AG10803 (cell line): ENCODE measurements around the gene RBM33.
A peak's percentile ranks its signal among the peaks of the same experiment; 100 is the strongest.

ENCODE experiments used
- DNase-seq: peaks from one replicate; pipeline ENCODE4 v3.0.0; 2010; ENCODE audit warnings: low read depth
- H3K4me3 ChIP-seq: 2 replicates; pipeline ENCODE4 v1.5.1; 2011; ENCODE audit warnings: mild to moderate bottlenecking, low read length, control low read depth
- TF ChIP-seq, protein P1 (sequence below): conservative IDR thresholded peaks from 2 replicates; pipeline ENCODE4 v1.5.1; 2011; ENCODE audit warnings: mild to moderate bottlenecking, low read length, control low read depth, inconsistent platforms

RBM33 gene

DNA sequence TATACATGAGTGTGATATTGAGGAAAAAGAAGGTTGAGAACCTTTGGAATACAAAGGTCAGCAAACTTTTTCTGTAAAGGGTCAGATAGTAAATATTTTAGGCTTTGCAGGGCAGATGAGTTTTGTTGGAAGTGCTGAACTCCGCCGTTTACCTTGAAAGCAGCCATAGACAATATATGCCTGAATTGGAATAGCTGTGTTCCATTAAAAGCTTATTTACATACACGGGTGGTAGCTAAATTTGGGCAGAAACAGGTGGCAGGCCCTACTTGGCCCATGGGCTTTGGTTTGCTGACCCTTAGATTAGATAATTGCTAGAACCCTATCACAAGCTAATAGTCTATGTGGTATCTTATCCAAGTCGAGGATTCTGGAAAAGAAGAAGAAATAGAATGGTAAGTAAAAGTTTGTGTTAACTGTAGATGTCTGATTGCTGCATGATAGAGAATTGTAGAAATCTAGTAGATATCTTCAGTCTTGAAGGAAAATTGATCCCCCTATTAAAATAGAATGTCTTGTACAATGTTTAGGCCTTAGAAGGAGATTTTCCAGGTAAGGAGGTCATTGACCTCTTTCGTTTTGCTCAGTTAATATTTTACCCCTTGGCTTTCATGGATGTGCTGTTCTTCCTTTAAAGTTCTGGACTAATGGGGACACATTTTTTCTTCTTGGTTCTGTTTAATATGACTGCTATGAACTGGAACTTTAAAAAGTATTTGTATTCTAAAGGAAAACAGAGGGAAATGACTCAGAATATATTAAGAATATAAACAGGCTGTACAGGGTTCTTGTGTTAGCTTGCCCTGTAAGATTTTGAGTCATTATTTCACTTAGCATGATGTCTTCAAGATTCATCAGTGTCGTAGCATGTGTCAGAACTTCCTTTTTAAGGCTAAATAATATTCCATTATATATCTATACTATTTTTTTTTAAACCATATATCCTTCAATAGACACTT lies 8.0 kb downstream of the RBM33 start:
- TF ChIP-seq, protein P1, sequence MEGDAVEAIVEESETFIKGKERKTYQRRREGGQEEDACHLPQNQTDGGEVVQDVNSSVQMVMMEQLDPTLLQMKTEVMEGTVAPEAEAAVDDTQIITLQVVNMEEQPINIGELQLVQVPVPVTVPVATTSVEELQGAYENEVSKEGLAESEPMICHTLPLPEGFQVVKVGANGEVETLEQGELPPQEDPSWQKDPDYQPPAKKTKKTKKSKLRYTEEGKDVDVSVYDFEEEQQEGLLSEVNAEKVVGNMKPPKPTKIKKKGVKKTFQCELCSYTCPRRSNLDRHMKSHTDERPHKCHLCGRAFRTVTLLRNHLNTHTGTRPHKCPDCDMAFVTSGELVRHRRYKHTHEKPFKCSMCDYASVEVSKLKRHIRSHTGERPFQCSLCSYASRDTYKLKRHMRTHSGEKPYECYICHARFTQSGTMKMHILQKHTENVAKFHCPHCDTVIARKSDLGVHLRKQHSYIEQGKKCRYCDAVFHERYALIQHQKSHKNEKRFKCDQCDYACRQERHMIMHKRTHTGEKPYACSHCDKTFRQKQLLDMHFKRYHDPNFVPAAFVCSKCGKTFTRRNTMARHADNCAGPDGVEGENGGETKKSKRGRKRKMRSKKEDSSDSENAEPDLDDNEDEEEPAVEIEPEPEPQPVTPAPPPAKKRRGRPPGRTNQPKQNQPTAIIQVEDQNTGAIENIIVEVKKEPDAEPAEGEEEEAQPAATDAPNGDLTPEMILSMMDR: no peak
- H3K4me3 ChIP-seq: no peak overlapping the region
- no peak for DNase-seq

DNA sequence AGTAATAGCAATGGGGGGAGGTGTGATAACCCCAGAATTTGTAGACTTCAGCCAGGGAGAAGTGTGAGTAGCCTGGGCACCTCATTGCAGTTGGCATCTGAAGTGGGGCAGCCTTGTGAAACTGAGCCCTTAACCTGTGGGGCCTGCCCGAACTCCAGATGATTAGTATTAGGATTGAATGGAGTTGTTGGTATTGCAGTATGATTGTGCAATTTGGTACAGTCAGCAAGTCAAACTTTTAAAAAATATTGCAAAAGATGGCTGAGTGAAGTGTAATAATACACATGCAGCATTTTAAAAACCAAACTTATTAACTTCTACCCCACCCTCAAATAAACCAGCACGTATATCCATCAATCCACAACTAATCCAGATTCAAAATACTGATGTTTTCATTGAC lies 9.3 kb downstream of the RBM33 start:
- DNase-seq: peak; percentile 82
- H3K4me3 ChIP-seq: no peak overlapping the region
- TF ChIP-seq, protein P1: no peak

DNA sequence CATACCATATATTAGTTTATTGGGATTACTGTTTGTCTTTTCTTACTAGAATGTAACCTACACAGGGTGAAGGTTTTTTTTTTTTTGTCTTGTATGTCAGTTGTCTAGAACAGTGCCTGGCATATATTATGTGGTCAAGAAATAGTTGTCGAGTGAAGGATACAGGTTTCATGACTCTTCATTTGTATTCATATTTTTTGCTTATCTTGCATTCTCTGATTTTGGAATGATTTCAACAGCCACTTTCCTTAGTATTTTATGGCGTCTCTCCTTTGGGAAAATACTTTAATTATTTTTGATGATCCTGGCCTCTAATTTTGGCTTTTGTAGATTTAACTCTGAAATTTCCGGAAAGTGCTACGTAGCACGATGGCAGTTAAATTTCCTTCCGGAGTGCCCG lies 12.4 kb downstream of the RBM33 start:
- DNase-seq: no peak
- no peak overlapping the region for H3K4me3 ChIP-seq
- TF ChIP-seq, protein P1: no peak

DNA sequence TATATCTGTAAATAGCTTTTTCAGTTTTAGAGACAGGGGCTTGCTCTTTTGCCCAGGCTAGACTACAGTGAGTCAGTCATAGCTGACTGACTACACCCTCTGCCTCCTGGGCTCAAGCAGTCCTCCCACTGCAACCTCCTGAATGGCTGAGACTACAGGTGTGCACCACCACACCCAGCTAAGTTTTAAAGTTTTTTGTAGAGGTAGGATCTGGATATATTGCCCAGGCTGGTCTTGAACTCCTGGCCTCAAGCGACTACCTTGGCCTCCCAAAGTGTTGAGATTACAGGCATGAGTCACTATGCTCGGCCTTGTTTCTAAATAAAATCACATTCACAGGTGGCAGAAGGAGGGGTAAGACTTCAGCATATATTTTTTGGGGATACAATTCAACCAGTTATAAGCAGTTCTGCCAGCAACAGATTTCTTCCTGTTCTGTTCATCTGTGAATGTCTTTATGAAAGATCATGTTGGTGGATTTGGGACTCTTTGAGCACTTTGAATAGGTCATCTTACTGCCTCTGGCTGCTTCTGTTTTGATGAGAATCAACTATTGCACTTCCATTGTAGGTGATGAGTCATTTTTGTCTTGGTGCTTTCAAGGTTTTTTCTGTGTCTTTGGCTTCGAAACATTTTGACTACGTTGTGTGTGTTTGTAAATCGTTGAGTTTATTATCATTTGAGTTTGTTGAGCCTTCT lies 15.7 kb downstream of the RBM33 start:
- H3K4me3 ChIP-seq: no peak overlapping the region
- DNase-seq: no peak
- TF ChIP-seq, protein P1: no peak

DNA sequence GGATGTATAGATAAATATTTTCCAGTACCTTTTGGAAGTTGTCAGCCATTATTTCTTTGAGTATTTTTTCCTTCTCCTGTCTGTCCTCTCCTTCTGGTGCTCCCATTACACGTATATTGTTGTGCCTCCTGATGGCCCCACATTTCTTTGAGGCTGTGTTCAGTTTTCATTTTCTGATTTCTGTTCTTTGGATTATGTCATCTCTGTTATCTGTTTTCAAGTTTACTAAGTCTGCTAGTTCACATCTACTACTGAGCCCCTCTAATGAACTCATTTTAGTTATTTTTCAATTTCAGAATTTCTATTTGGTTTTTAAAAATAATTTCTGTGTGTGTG lies 16.3 kb downstream of the RBM33 start:
- H3K4me3 ChIP-seq: no peak overlapping the region
- no peak for DNase-seq
- TF ChIP-seq, protein P1: no peak

DNA sequence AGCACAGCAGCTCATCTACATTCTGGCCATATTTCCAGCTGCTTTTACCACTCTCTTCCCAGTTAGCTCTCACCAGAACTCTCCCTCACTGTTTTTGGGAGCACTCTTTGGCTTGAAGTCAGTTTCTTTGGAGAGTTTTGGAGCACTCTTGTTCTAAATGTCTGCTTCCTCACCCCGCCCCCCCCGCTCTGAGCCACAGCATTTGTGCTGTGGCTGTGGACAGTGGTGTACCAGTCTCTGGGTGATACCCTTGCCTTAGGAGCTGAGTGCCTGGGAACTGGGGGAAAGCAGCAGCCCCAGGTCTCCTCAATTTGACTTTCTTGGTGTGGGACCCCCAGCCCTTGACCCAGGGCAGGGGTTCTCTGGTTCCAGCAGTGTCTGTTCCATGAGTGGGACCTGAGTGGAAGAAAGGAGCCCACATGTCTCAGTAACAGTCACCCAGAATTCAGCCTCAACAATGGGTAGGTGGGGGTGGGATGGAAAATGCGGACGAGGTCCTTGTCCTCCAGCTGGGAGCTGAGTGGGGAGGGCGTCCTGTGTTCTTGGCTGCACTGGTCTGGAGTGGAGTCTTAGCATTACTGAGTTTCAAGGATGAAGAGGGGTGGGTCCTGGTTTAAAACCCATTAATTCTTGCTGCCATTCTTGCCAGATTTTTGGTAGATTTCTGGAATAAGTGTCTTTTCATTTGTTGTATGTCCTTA lies 18.0 kb downstream of the RBM33 start:
- DNase-seq: no peak
- H3K4me3 ChIP-seq: no peak overlapping the region
- TF ChIP-seq, protein P1: no peak
